SK-N-DZ (cell line): ENCODE measurements around the gene ZSWIM1.

ENCODE experiments used
- DNase-seq: peaks from one replicate; pipeline ENCODE4 v3.0.0-alpha.2; 2015; ENCODE audit warnings: low spot score

Gene ZSWIM1

DNA sequence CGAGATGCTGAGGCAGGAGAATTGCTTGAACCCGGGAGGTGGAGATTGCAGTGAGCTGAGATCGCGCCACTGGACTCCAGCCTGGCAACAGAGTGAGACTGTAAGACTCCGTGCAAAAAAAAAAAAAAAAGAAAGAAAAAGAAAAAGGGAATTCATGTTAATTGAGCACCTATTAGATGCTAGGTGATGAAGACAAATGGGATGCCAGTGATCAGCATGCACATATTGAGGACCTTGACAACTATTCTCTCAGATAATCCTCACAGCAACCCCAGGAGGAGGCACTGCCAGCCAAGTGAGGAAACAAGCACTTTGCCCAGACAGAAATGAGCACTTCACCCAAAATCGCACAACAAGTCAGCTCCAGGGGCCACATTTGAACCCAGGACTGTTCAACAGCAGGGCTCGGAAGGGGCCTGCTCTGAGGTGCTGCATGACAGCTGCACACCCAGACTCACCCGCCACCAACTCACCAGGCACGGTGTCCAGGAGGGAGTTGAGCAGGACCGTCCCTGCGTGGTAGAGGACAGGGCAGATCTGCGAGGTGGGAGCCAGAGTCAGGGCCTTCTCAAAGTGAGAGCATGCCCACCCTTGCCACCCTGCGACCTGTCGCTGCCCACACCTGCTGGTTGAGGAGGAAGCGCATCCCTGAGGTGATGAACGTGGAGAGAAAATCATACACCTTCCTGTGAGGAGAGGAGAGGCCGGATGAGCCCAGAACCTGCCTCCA, 26.4 kb downstream of the ZSWIM1 start:
- DNase-seq, result no peak

DNA sequence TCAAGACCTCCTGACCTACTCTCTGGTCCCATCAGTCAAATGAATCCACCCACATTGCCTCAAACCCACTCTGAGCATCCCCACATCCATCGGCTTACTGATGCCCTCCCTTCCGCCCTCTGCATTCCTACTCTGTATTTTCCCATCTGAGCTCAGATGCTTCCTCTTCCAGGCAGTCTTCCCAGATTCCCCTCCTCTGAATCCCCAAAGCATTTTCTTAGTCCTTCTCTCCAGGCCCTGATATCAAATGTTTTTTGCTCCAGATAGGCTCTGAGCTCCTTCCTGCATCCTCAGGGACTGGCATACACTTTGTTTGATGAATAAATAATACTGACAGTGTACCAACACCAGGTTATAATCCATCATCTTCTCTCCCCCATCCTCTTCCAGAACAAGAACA, 27.1 kb downstream of the ZSWIM1 start:
- DNase-seq, result no peak

DNA sequence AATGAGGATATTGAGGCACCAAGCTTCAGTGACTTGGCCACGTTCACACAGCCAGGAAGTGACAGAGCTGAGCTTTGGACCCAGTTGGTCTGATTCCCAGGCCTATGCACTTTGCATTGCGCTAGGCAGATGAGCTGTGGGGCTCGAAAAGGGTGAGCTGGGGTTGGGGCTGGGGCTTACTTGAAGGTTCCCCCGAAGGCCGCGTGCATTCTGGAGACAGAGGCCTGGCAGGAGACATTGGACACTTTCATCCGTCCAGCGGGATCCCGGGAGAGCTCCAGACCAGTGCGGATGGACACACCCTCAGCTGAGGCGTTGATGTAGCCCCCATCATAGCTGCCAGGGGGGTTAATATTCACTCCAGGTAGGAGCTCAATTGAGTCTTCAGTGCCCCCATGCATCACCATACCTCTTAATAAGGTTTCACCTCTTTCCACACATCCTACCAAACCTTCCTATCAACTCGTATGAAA, 28.3 kb downstream of the ZSWIM1 start:
- DNase-seq, result no peak

DNA sequence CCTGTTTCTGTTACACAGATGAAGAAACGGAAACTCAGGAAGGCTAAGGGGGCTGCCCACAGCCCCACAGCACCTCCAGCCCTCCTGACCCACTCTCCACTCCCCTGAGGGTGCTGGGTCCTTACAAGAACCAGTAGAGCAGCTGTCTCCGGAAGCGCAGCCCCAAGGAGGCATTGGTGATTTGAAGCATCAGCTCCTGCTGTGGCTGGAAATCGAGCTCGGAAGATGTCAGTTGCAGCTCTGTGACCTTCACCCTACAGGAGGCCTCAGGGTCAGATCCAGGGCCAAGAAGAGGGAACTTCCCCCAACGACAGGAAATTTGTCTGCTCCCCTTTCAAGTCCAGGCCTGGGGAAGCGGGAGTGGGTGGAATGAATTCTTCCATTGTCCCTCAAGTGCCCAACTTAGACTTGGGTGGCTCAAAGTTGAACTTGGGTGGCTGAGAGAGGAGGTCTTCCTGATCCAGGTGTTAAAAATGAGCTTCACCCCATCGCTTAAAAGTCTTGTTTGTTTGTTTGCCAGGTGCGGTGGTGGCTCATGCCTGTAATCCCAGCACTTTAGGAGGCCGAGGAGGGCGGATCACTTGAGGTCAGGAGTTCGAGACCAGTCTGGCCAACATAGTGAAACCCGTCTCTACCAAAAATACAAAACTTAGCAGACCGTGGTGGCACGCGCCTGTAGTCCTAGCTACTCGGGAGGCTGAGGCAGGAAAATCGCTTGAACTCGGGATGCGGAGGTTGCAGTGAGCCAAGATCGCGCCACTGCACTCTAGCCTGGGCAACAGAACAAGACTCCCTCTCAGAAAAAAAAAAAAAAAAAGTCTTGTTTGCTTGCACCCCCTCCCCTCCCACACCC, 29.0 kb downstream of the ZSWIM1 start:
- DNase-seq, result no peak

DNA sequence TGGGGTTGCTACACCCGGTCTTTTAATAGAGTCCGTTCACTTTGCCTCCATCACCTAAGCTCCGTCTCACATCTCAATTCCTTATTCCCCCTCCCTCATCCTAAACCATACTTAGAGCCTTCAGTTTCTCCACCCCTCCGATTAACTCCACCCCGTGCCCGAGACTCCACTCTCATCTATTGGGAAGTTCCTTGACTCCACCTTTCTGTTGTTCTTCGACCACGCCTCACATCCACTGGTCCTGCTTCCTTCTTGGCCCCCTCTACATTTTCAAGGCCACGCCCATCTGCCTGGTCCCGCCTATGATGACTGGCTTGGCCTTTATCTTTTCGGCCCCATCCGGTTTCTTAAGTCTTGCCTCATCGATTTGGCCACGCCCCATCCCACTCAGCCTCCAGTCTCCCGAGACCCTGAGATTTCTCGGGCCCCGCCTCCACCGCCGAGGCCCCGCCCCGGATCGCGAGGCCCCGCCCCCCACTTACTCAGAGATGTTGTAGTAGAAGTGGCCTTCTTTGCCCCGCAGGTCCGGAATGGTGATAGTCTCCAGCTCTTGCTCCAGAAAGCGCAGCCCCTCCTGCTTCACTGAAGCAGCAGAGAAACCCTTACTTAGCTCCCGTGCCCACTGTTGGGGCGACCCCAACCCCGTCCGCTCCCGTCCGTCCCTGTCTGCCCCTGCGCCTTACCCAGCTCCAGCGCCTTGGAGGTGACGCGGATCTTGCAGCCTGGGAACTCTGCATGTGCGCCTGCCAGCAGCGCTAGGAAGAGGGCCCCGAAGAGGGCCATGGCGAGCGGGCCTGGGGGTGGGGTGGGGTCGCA, 29.9 kb downstream of the ZSWIM1 start:
- peak; percentile 100 for DNase-seq

DNA sequence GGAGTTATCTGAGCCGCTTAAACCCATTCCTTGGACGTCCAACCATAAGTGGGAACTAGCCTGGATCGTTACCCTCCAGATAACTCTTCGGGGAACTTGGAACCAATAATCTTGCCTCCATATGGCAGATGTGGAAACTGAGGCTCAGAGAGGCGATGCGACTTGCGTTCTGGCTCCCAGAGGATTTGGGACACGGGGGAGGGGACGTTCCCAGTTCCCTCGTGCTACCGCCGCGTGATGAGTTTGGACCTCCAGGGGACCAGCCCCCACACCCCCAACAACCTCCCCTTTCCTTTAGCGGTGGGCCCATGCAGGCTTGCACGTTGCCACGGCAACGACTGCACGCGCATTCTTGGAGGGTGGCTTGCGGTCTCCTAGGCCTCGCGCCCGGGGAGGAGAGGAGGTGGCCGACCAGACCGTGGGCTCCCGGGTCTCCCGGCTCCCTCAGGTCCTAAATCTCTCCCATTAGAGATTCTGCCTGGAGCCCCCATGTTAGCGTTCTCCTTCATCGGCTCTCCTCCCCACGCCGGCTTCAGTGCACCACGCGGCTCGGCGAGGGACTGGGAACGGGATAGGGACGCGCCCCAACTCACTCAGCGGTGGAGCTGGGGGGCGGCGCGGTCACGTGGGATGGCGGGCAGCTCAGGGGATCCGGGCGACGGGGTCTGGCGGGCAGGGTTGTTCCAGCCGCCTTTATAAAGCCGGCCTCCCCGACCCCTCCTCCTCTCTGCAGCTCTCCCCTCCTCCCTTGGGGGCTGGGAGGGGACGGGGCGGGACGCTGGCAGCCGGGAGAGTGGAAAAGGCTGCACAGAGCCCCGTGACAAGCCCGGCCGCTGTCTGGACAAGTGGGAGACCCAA, 30.7 kb downstream of the ZSWIM1 start, which contains the start of gene PLTP:
PLTP (minus strand) TSS at position 670 of the 858 bp plus-strand sequence. CDS start 703 bp downstream, outside the sequence.
- DNase-seq, result peak; percentile 85

DNA sequence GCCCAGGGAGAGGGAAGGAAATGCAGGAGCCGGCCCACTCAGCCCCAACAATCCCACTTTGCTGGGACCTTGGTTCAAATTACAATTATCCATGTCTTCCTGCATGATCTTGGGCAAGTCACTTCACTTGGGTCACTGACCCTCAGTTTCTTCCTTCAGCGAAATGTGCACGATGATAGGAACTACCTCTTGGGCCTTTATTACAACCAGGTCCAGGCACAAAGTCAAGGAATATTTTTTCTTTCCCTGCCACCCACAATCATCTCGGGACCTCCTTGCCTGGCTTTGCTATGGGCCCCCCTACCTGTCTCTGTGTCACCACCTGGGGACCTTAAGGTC, 31.3 kb downstream of the ZSWIM1 start:
- DNase-seq, result no peak

DNA sequence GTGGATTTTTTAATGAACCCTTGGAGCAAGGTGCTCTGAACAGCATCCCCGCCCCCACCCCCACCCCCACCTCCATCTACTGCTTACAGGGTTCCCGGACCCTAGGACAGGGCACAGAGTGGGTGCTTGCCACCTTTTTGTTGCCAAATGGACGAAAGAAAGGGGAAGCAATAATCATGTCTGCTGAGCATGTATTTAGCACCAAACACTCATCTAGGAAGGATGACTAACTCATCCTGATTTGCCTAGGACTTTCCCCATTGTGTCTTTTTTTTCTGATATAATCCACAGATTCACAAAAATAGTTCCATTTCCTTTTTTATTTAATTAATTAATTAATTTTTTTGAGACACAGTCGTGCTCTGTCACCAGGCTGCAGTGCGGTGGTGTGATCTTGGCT, 32.1 kb downstream of the ZSWIM1 start:
- DNase-seq, result no peak

DNA sequence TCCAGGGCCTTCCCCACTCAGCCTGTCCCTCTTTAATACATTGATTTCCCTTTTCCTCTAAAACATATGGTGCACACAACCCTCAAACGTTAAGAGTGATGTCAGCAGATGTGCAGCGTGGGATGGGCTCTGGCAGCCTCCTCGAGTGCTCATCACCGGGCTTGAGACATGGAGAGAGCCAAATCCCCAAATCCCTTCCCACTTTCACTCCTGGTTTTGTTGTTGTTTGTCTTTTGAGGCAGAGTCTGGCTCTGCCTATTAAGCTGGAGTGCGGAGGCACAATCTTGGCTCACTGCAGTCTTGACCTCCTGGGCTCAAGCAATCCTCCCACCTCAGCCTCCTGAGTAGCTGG, 36.7 kb downstream of the ZSWIM1 start:
- no peak for DNase-seq

DNA sequence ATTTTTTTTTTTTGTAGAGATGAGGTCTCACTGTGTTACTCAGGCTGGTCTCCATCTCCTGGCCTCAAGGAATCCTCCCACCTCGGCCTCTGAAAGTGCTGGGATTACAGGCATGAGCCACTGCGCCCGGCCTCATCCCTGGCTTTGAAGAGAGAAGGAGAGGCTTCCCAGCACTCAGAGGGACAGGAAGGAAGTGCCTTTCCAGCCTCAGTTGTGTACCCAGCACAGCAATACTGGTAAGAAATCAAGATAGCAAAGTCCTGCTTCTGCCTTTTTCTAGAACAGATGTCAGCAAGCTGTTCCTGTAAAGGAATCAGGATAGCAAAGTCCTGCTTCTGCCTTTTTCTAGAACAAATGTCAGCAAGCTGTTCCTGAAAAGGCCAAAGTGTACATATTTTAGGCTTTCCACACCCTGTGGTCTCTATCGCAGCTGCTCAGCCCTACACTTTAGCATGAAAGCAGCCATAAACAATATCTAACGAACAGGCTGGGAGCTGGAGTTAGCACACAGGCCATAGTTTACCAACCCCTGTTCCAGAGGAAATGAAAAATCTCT, 37.2 kb downstream of the ZSWIM1 start:
- DNase-seq, result no peak

DNA sequence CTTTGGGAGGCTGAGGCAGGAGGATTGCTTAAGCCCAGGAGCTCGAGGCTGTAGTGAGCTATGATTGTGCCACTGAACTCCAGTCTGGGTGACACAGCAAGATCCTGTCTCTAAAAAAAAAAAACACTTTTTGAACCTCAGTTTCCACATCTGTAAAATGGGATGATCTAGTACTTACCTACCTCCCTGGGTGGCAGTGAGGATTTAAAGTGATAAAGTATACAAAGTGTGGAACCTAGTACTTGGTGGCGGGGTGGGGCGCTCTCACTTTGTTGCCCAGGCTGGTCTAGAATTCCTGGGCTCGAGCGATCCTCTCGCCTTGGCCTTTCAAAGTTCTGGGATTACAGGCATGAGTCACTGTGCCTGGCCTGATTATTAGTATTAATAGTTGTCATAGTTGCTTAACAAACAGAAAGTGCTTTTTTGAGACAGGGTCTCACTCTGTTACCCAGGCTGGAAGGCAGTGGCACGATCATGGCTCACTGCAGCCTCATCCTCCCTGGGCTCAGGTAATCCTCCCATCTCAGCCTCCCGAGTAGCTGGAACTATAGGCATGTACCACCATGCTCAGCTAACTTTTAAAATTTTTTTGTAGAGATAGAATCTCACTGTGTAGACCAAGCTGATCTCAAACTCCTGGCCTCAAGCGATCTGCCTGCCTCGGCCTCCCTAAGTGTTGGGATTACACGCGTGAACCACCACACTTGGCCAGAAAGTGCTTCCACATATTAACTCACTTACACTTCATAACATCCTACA, 37.9 kb downstream of the ZSWIM1 start:
- DNase-seq, result no peak

DNA sequence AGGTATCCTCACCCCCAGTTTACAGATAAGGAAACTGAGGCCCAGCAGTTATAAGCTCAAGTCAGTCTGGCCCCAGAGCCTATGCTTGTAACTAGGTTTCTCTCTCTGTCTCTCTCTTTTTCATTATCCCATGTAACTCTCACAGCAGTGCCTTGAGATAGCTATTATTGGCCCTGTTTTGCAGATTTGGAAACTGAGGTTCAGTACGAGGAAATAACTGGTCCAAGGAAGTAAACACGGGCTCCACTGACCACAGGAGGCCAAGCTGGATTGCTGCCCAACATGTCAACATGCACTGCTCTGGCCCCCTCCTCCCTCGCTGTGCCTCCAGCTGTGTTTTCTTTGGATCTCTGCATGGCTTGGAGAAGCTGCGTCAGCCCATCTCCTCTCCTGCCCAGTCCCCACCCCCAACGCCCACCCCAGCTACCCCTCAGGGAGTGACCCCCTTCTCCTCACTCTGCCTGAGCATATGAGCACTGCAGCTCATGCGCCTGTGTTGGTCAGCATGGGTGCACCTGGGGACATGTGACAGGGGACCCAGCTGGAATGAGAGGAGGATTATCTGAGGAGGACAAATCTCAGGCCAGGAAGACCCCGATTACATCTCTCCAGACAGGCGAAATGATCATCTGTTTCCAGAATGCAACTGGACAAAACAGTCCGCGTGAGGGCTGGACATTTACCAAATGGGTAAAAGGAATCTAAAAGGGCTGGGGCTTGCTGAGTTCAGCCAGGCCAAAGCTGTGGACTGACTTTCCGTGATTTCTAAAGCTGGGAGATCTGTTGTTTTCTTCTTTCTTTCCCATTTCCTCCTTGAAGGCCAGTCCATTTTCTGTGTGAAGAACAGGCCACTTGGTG, 38.7 kb downstream of the ZSWIM1 start:
- DNase-seq, result no peak

DNA sequence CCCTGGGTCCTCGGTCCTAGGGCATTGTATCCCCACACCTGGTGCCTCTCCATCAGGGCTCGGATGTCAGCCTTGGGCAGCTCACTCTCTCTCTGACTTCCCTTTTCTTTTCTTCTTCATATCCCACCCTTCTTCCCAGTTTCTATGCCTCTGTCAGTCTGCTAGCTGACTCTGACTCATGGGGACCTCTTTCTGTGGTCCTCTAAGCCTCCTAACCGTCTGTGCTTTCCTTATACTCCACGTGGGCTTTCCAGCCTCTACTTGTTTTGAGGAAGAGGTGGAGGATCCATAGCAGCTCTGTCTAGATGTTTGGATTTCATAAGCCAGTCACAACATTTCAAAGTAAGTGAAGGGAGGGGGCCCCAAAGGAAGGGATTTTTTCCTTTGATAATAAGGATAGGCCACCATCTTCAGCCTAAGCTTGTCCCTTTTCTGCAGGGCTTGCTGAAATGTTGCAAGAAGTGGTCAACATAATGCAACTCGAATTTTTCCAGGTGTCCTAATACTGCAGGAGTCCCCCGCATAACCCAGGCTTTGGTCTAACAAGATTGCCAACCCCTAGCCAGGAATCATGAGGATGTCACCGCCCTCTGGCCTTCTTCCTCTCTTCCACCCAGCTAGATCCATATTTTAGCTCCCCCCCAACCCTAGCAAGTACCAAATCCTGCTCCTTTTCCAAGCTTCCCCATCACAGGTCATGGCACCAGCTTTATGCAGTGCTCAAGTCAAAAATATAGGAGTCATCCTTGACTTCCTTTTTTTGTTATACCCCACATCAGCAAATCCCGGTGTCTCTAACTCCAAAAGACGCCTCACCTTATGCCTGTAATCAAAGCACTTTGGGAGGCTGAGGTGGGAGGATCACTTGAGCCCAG, 39.7 kb downstream of the ZSWIM1 start:
- no peak for DNase-seq

DNA sequence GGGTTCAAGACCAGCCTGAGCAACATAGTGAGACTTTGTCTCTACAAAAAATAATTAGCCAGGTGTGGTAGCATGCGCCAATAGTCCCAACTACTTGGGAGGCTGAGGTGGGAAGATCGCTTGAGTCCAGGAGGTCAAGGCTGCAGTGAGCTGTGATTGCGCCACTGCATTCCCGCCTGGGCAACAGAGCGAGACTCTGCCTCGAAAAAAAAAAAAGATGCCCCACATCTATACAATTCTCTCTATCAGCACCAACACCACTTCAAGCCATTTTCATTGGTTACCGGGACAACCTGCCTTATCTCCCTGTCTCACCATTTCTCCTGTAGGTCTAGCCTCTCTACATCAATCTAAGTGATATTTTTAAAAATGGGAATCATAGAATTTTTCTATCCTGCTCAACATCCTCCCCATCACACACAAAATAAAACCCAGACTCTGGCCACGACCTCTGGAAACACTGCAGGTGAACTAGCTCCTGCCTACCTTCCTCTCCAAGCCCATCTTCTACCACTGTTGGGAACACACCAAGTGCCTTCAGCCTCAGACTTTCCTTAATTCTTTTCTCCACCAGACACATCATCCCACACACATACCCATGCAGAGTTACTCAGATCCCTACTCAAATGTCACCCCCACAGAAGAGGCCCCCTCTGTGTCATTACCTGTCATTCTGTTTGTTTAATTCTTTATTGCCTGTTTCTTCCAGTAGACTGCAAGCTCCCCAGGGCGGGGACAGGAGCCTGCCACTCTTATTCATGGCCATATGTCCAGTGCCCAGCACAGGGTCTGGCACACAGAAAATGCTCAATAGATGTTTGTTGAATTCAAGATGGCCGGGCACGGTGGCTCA, 40.5 kb downstream of the ZSWIM1 start:
- no peak for DNase-seq

DNA sequence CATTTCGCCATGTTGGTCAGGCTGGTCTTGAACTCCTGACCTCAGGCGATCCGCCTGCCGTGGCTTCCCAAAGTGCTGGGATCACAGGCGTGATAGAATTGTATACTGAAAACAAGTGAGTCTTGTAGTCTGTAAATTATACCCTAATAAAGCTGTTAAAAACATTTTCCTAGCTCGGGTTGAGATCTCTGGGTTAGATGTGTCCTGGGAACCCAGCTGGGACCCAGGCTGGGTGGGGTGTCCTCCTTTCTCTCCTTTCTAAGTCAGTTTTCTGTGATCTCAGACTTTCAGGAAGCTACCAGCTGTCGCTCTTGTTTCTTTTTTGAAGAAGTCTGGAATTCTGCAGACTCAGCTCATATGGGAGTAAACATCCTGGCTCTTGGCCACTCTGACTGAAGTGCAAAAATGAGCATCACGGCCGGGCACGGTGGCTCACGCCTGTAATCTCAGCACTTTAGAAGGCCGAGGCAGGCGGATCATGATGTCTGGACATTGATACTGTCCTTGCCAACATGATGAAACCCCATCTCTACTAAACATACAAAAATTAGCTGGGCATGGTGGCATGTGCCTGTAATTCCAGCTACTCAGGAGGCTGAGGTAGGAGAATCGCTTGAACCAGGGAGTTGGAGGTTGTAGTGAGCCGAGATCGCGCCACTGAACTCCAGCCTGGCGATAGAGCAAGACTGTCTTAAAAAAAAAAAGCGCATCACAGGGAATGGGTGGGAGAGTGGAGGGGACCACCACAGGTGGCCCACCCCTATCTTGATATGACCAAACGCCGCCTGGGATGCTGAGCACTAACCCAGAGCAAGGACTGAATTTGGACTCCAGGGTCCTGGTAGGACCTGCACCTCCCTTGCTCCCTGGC, 43.6 kb downstream of the ZSWIM1 start:
- DNase-seq, result no peak
